Measurements from ENCODE around the gene CNIH1.

GRCh38 chr14:54387328-54387727 is 53.8 kb downstream of the CNIH1 start:
- TF ChIP-seq CTCF (conservative IDR thresholded peaks at IDR 0.05) (no peak), EZH2 (IDR thresholded peaks at IDR 0.05; ENCODE audit: low read depth) (no peak)
